ENCODE results near the gene CATSPER1.

The CATSPER1 gene

DNA sequence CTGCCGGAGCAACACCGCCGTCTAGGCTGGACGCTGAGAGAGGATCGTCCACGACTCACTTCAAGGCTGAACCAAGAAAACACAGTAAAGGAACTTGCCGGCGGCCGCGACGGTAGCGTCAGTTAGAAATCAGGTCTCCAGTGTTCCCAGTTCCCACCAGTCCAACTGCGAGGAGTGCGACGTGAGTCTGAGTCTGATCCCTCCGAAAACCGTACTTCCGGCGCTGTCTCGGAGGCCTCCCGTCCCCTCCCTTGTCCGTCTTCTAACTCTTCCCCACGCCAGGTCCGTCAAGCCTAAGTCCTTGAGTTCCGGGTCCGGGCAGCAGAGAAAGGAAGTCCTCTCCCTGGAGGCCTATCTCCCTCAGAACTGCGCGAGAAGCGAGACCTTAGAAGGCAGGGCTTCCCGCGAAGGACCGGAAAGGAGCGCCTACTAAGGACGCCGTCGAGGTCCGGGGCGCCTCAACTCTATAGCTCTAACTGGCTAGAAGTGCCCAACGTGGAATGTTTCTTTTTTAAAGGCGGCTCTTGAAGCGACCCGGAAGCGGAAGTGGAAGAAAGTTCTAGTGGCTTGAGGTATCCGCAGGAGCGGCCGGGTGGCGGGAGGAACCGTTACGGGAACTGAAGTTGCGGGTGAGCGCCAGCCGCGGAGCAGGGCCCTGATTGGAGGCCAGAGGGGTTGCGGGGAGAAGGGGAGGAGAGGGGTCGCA is 24.2 kb downstream of the CATSPER1 start, which contains the start of the genes BANF1 and EIF1AD:
TSS of gene BANF1 (plus strand) at position 562 of the 706 bp plus-strand sequence. CDS start 748 bp downstream, outside the sequence.
TSS of gene EIF1AD (minus strand) at position 216 of the 706 bp plus-strand sequence. CDS start 1,768 bp downstream, outside the sequence.
- TF ChIP-seq, protein P1, sequence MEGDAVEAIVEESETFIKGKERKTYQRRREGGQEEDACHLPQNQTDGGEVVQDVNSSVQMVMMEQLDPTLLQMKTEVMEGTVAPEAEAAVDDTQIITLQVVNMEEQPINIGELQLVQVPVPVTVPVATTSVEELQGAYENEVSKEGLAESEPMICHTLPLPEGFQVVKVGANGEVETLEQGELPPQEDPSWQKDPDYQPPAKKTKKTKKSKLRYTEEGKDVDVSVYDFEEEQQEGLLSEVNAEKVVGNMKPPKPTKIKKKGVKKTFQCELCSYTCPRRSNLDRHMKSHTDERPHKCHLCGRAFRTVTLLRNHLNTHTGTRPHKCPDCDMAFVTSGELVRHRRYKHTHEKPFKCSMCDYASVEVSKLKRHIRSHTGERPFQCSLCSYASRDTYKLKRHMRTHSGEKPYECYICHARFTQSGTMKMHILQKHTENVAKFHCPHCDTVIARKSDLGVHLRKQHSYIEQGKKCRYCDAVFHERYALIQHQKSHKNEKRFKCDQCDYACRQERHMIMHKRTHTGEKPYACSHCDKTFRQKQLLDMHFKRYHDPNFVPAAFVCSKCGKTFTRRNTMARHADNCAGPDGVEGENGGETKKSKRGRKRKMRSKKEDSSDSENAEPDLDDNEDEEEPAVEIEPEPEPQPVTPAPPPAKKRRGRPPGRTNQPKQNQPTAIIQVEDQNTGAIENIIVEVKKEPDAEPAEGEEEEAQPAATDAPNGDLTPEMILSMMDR (IDR thresholded peaks at IDR 0.05; ENCODE audit: borderline replicate concordance, insufficient read depth, low read depth, low read length) = no peak
- peak within 1 kb of the TSS; percentile 85 for H3K4me3 ChIP-seq (ENCODE audit: low read depth, low read length)

DNA sequence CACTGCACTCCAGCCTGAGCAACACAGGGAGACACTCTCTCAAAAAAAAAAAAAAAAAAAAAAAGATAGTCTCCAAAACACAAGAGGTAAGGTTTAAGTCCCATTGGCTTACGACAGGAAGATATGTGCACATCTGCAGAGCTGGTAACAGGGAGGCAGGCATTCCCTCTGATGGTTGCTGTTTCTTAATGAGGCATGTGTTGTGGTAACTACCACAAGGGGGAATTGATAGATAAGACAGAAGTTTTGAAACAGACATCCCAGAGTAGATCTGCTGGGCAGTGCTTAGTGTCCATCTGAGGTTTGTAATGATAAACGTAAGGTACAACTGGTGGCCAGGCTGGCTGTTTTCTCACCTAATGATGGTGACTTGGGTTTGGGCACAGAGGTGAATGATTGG is 29.0 kb downstream of the CATSPER1 start:
- TF ChIP-seq, protein P1 (IDR thresholded peaks at IDR 0.05; ENCODE audit: borderline replicate concordance, insufficient read depth, low read depth, low read length) = no peak
- no peak overlapping the region for H3K4me3 ChIP-seq (ENCODE audit: low read depth, low read length)

DNA sequence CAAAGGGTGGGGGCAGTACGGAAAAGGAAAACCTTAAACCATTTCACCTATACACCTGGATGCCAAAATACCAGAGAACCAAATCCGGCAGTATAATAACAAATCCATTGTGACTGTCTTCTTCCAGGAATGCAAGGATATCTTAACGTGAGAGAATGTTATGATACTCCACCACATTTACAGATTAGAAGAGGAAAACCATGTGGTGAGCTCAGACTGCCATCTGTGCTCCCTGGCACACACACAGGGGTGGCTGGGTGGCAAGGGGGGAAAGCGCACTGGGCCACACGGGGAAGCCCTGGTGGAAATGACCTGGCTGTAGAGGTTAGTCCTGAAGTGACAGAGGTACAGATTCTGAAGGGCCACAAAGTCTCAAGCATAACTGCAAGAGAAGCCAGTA is 34.2 kb downstream of the CATSPER1 start:
- TF ChIP-seq, protein P1 (IDR thresholded peaks at IDR 0.05; ENCODE audit: borderline replicate concordance, insufficient read depth, low read depth, low read length) = no peak
- H3K4me3 ChIP-seq (ENCODE audit: low read depth, low read length) = no peak overlapping the region

DNA sequence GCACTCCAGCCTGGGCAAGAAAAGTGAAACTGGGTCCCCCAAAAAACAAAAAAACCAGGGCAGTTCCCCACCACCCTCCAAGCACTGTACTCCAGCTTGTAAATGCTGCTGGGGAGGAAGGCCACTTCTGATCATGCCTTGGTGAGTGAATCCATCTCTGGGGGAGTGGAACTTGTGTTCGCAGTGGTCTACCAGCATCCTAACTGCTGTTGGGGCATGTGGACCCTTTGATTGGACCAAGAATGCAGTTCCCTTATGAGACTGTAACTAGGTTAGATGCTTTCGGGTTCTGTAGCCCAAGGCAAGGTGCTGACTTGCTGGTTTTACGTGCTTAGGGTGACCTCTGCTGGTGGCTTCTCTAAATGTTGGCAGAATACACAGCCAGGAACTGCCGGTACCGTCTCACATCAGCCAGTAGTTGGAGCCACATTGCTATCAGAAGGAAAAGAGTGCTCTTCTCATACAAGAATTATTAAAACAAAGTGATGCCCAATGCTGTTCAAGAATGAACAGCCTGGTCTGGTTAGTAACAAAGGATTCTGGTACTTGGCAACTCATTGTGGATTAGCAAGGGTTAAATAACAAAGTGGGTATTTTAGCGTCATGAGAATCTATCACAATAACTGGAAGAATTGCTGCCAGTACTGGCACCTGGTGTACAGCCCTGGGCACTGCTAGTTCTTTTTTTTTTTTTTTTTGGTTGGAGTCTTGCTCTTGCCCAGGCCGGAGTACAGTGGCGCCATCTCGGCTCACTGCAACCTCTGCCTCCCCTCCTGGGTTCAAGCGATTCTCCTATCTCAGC is 37.3 kb downstream of the CATSPER1 start:
- no peak overlapping the region for H3K4me3 ChIP-seq (ENCODE audit: low read depth, low read length)
- TF ChIP-seq, protein P1 (IDR thresholded peaks at IDR 0.05; ENCODE audit: borderline replicate concordance, insufficient read depth, low read depth, low read length) = peak; percentile 78

DNA sequence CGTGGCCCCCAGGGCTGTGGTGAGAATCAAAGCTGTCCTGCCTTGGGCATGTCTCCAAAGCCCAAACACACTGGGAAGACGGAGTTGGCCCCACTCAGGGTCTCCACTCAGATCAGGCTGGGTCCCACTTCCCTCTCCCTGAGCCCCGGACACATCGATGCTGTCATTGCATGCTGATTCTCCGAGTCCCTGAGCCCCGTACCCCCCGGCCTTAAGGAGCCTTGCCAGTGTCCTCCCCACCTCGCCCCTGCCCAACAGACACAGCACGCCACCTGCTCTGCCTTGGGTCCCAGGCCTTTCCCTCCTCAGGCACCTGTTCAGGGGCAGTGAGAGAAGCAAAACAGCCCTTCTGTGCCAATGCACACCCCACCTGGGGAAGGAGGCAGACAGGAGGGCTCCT is 38.9 kb downstream of the CATSPER1 start:
- H3K4me3 ChIP-seq (ENCODE audit: low read depth, low read length) = no peak overlapping the region
- TF ChIP-seq, protein P1 (IDR thresholded peaks at IDR 0.05; ENCODE audit: borderline replicate concordance, insufficient read depth, low read depth, low read length) = no peak

DNA sequence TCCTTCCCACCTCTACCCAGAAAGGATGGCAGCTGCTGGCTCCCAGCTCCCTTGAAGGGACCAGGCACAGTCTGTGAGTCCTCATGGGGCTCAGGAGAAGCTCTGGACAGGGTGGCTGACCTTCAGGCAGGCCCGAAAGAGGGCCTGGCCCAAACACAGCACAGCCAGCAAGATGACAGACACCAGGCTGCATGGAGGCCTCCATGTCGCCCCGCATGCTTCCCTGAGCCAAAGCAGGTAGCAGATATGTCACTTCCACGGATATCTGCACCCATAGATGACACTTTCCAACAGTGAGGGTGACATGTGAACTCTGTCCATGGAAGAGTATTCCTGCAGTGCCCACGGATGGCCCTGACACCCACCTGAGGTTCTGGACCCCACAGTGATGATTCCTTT is 42.7 kb downstream of the CATSPER1 start:
- TF ChIP-seq, protein P1 (IDR thresholded peaks at IDR 0.05; ENCODE audit: borderline replicate concordance, insufficient read depth, low read depth, low read length) = no peak
- no peak overlapping the region for H3K4me3 ChIP-seq (ENCODE audit: low read depth, low read length)
